Measurements from ENCODE around the gene ZBED6.

- TF ChIP-seq CTCF (IDR thresholded peaks at IDR 0.05) (no peak), ZFX (IDR thresholded peaks at IDR 0.05; ENCODE audit: borderline replicate concordance) (no peak)
These were observed 34.9 kb upstream of the ZBED6 start for GRCh38 chr1:203760506-203760905.

Measured in 22Rv1 (cell line).